GM12891 (cell line): ENCODE measurements around the gene CTDSP2.

ENCODE experiments used
- POLR2A ChIP-seq: IDR thresholded peaks from 2 replicates; pipeline ENCODE4 v1.6.1; 2011; ENCODE audit warnings: low read depth, low read length, control low read depth
- POLR2AphosphoS5 ChIP-seq: IDR thresholded peaks from 2 replicates; pipeline ENCODE4 v1.6.1; 2011; ENCODE audit warnings: low read depth, low read length, control low read depth
- TAF1 ChIP-seq: IDR thresholded peaks from 2 replicates; pipeline ENCODE4 v1.6.1; 2011; ENCODE audit warnings: low read depth, low read length, control low read depth

GRCh38 chr12:57846285-57846576, 298 bp downstream of the CTDSP2 start:
- TF ChIP-seq POLR2AphosphoS5 (no peak), POLR2A (no peak), TAF1 (no peak)
